Mucosa of descending colon (tissue), 3 donors: Measurements from ENCODE around the gene DCLK3. TPM values are rescaled to one million over a fixed set of nuclear protein-coding genes. Genes with fewer than 3 reads are reported as not detected.

Experiments used
- ATAC-seq: fragments of 200-7000 bp; cut with Tn5 transposase; one replicate; pipeline ENCODE4 v1.9.1; 2020; ENCODE audit warnings: mild to moderate bottlenecking, moderate library complexity
- DNase-seq, 3 donors: peaks; one replicate each; pipeline ENCODE4 v3.0.0-alpha.2; 2020
- H3K36me3 ChIP-seq: fragments of 200-600 bp; one replicate; pipeline ENCODE4 v1.8.0; 2021; ENCODE audit warnings: low read depth, mild to moderate bottlenecking
- H3K4me1 ChIP-seq: fragments of 200-600 bp; one replicate; pipeline ENCODE4 v1.8.0; 2021; ENCODE audit warnings: low read depth, mild to moderate bottlenecking
- H3K4me3 ChIP-seq: fragments of 200-600 bp; one replicate; pipeline ENCODE4 v1.8.0; 2021; ENCODE audit warnings: mild to moderate bottlenecking
- H3K9me3 ChIP-seq: fragments of 200-600 bp; one replicate; pipeline ENCODE4 v1.8.0; 2021; ENCODE audit warnings: mild to moderate bottlenecking
- intact Hi-C, 2 donors: fragments of 100-400 bp; cut with DNase I in 1 of 2; cut with micrococcal nuclease in 1 of 2; formaldehyde crosslinking; loops; one replicate each; pipeline versions ENCODE4 v1.11.0 to v1.11.1; 2022; cut with DNase I, micrococcal nuclease
- total RNA-seq, 3 donors: library from RNA; stranded (reverse); fragmentation: NEBNext Ultra II Directional in 2 of 3; extraction: Animal tissue kit (Norgen Biotek cat#: 25700) in 2 of 3; gene quantifications; one replicate each; pipeline versions ENCODE4 v1.2.1 to v1.2.4, GENCODE V29; 2021 to 2023
- TF ChIP-seq, protein P1 (sequence below): fragments of 200-600 bp; IDR thresholded peaks from one replicate; pipeline ENCODE4 v1.8.0; 2022; ENCODE audit warnings: antibody characterized with exemption, mild to moderate bottlenecking
- donor health status: DM: no; HTN: no; CAD: no; lungs with moderate emphysema.
- donor health status: DM: no; HTN: no; CAD: no.
- donor health status: DM: no; HTN: yes; CAD: no.

Gene DCLK3
- total RNA-seq, 3 donors from 2014 or later, result 0.06 to 0.19 TPM; not detected in 1

- H3K9me3 ChIP-seq, result no peaks in the 10 kb centered on the region
- intact Hi-C loops, result no loop called here
- H3K4me3 ChIP-seq, result no peak overlapping the region
- DNase-seq (no peak), ATAC-seq (no peak)
- H3K4me1 ChIP-seq, result no peaks in the 10 kb centered on the region
- no peaks in the 10 kb centered on the region for H3K36me3 ChIP-seq
- TF ChIP-seq, protein P1, sequence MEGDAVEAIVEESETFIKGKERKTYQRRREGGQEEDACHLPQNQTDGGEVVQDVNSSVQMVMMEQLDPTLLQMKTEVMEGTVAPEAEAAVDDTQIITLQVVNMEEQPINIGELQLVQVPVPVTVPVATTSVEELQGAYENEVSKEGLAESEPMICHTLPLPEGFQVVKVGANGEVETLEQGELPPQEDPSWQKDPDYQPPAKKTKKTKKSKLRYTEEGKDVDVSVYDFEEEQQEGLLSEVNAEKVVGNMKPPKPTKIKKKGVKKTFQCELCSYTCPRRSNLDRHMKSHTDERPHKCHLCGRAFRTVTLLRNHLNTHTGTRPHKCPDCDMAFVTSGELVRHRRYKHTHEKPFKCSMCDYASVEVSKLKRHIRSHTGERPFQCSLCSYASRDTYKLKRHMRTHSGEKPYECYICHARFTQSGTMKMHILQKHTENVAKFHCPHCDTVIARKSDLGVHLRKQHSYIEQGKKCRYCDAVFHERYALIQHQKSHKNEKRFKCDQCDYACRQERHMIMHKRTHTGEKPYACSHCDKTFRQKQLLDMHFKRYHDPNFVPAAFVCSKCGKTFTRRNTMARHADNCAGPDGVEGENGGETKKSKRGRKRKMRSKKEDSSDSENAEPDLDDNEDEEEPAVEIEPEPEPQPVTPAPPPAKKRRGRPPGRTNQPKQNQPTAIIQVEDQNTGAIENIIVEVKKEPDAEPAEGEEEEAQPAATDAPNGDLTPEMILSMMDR, result no peak
These were observed 12.1 kb upstream of the DCLK3 start for GRCh38 chr3:36776436-36776835.

- intact Hi-C loops, result no loop called here
- no peak for ATAC-seq
- H3K4me1 ChIP-seq, result no peaks in the 10 kb centered on the region
These were observed 9.7 kb upstream of the DCLK3 start for GRCh38 chr3:36774052-36774451.

GRCh38 chr3:36771931-36772330 is 7.6 kb upstream of the DCLK3 start:
- intact Hi-C loops, result no loop called here
- ATAC-seq, result no peak
- H3K4me1 ChIP-seq, result no peaks in the 10 kb centered on the region
- no peak overlapping the region for H3K4me3 ChIP-seq
- TF ChIP-seq, protein P1, result no peak
- H3K36me3 ChIP-seq, result no peaks in the 10 kb centered on the region
- DNase-seq, result no peak
- H3K9me3 ChIP-seq, result no peaks in the 10 kb centered on the region

More at GRCh38 chr3:36774052-36774451, 9.7 kb upstream of the DCLK3 start:
- Histone ChIP-seq H3K36me3 (no peaks in the 10 kb centered on the region), H3K4me3 (no peak overlapping the region), H3K9me3 (no peaks in the 10 kb centered on the region)
- no peak for DNase-seq
- TF ChIP-seq, protein P1, result no peak

DNA sequence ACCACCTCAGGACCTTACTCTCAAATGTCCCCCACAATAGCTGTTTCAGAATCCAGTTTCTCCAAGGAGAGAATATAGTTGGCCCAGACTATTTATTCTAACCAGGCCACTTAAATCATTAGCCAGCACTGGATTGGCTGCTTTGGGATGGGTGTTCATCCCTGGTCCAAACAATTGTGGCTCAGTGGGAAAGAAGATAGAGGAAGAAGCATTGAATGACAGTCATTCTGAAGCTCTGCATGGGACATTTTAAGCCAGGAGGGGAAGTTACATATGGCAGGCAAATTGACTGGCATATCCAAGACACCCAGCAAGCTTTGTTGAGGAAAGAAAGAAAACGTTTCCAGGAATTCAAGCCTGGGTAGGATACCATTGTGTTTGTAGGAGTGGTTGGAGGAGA is 5.6 kb upstream of the DCLK3 start:
- no peaks in the 10 kb centered on the region for H3K4me1 ChIP-seq
- H3K36me3 ChIP-seq, result no peaks in the 10 kb centered on the region
- intact Hi-C loops, result no loop called here
- no peaks in the 10 kb centered on the region for H3K9me3 ChIP-seq
- ATAC-seq (no peak), DNase-seq (no peak)
- TF ChIP-seq, protein P1, result no peak
- H3K4me3 ChIP-seq, result no peak overlapping the region

GRCh38 chr3:36765104-36765503 is 751 bp upstream of the DCLK3 start:
- ATAC-seq, result no peak
- intact Hi-C loops, result no loop called here
- Histone ChIP-seq H3K9me3 (no peaks in the 10 kb centered on the region), H3K36me3 (no peaks in the 10 kb centered on the region), H3K4me1 (no peaks in the 10 kb centered on the region), H3K4me3 (no peak overlapping the region)
- TF ChIP-seq, protein P1, result no peak
- DNase-seq, result no peak

- no peak for DNase-seq
- ATAC-seq, result no peak
- TF ChIP-seq, protein P1, result no peak
- no peaks in the 10 kb centered on the region for H3K4me1 ChIP-seq
- no peaks in the 10 kb centered on the region for H3K9me3 ChIP-seq
- no peak overlapping the region for H3K4me3 ChIP-seq
- intact Hi-C loops, result no loop called here
- no peaks in the 10 kb centered on the region for H3K36me3 ChIP-seq
These were observed 318 bp upstream of the DCLK3 start for GRCh38 chr3:36764704-36765038.
